HG02588 (cell line): ENCODE measurements around the gene SENP7.
"Not testable (repeated sequence)": the region's sequence is repeated elsewhere in the genome, so short reads cannot be mapped to it uniquely, and the experiment has no call there.

Source experiments
- ATAC-seq: cut with Tn5 transposase; IDR thresholded peaks from one replicate; pipeline ENCODE4 v1.9.1; 2021; ENCODE audit warnings: mild to moderate bottlenecking, moderate library complexity; ENCODE audit not compliant: unreplicated experiment

SENP7 gene

GRCh38 chr3:101362406-101362805 is 150.6 kb downstream of the SENP7 start:
- no peak for ATAC-seq

GRCh38 chr3:101351829-101352228 is 161.2 kb downstream of the SENP7 start:
- ATAC-seq, result no peak

DNA sequence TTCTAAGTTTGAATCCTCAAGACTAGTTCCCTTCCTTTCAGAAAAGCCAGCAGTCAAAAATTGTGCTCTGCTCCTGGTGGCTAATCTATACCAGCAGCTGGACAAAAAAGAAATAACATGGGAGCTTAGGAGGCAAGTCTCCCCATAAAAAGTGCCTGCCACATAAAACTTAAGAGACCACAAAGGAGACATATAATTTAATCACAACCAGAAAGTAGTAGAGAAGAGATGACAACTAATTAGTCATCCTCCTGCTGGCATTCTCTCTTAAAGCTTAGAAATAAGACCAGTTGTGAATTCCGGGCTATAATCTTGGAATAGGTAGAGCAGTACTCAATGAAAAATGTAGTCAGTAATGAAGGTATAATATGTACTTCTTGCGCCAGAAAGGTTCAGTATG is 172.4 kb downstream of the SENP7 start:
- no peak for ATAC-seq

DNA sequence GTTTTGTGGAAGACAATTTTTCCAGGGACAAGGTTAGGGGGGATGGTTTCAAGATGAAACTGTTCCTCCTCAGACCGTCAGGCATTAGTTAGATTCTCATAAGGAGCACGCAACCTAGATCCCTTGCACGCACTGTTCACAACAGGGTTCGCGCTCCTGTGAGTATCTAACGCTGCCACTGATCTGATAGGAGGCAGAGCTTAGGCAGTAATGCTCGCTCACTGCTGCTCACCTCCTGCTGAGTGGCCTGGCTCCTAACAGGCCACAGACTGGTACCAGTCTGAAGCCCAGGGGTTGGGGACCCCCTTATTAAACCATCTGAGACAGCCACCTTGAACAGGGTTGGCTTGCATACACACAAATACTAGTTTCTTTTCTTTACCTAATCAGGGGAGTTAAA is 179.1 kb downstream of the SENP7 start:
- no peak for ATAC-seq

DNA sequence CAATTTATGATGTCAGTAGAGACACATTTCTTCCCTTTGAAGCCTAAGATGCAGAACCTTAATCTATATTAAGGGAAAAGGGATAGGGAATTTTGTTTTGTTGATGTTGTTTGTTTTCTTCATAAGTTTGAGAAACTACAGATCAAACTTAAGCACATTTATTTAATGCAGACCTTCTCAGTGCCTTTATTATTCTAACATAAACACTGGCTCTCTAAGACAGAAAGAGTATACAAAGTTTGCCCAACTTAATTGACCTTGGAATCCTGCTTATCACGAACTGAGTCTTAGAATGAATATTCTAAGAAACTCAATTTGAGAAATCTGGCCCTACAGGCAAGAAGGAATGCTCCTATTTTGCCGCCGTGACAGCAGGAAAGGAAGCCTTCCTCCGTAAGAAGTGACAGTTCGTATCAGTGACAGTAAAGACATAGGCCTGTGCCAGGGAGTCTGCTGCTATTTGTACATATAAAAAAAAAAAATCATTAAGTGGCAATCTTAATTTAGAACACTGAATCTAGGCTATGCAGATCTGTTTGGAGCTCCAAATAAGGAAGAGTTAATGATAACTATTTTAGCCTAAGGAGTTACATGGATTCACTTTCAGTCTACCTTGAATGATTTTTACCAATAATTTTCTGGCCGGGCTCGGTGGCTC is 183.9 kb downstream of the SENP7 start:
- ATAC-seq, result no peak

- ATAC-seq, result no peak
Measured at GRCh38 chr3:101325393-101326134, 187.4 kb downstream of the SENP7 start.

GRCh38 chr3:101320475-101320874 is 192.5 kb downstream of the SENP7 start, which contains the start of gene IMPG2:
IMPG2 (minus strand) TSS chr3:101320575; CDS start chr3:101320372, 203 bp downstream.
- no peak for ATAC-seq

DNA sequence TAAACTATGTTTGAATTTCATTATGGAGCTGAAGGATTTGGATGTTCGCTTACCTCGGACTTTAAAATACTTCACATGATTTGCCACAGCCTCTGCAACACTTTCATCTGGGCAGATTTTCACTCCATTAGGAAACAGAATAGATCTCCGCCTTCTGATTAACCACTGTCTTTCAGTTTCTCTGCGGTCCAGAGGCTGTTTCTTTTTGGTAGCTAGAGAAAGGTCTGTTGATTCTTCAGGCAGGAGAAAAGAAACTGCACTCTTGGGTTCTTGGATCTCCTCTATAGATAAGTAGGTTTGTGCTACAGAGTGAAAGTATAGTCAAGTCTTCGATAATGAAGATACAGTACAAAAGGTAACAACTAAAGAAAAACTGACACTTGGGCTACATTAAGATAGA is 193.5 kb downstream of the SENP7 start:
- no peak for ATAC-seq

DNA sequence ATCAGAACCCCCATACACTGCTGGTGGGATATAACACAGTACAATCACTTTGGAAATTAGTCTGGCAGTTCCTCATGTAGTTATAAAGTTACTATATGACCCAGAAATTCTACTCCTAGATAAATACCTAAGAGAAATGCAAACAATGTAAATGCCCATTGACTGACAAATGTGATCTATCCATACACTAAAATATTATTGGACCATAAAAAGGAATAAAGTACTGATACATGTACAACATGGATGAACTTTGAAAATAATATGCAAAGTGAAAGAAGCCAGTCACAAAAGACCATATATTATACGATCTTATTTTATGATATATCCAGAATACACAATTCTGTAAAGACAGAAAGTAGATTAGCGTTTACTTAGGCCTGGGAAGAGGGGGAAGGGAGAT is 200.5 kb downstream of the SENP7 start:
- ATAC-seq, result no peak

DNA sequence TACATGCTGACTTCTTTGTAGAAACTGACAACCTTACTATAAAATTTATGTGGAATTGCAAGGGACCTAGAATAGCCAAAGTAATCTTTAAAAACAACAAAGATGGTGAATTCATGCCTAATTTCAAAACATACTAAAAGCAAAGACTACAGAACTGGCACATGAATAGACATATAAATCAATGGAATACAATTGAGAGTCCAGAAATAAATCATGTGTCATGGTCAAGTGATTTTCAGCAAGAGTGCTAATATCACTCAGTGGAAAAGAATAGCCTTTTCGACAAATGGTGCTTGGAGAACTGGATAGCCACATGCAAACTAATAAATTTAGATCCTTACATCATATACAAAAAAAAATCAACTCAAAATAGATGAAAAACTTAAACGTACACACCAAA is 201.3 kb downstream of the SENP7 start:
- no peak for ATAC-seq

DNA sequence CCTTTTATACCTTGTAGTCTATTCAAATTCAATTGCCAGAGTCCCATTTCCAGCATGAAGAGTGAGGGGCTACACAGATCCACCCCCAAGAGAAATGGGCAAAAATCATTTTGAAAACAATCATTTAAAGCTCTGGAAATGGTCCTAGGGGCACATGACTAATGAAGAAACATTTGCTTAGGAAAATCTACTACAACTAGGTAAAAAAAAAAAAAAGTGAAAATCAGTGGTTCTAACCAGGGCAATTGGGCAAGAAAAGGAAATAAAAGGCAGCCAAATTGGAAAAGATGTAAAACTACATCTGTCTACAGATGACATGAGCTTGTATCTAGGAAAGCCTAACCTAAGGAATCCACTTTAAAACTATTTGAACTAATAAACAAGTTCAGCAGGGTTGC is 202.0 kb downstream of the SENP7 start:
- no peak for ATAC-seq

DNA sequence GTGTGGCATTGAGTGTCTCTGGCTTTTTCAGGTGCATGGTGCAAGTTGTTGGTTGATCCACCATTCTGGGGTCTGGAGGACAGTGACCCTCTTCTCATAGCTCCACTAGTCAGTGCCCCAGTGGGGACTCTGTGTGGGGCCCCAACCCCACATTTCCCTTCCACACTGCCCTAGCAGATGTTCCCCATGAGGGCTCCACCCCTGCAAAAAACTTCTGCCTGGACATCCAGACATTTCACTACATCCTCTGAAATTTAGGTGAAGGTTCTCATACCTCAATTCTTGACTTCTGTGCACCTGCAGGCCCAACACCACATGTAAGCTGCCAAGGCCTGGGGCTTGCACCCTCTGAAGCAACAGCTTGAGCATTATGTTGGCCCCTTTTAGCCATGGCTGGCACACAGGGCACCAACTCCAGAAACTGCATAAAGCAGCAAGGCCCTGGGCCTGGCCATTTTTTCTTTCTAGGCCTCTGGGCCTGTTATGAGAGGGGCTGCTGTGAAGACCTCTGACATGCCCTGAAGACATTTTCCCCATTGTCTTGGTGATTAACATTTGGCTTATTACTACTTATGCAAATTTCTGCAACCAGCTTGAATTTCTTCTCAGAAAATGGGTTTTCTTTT is 204.8 kb downstream of the SENP7 start:
- ATAC-seq, result not testable (repeated sequence)

GRCh38 chr3:101303836-101304235 is 209.2 kb downstream of the SENP7 start:
- no peak for ATAC-seq

DNA sequence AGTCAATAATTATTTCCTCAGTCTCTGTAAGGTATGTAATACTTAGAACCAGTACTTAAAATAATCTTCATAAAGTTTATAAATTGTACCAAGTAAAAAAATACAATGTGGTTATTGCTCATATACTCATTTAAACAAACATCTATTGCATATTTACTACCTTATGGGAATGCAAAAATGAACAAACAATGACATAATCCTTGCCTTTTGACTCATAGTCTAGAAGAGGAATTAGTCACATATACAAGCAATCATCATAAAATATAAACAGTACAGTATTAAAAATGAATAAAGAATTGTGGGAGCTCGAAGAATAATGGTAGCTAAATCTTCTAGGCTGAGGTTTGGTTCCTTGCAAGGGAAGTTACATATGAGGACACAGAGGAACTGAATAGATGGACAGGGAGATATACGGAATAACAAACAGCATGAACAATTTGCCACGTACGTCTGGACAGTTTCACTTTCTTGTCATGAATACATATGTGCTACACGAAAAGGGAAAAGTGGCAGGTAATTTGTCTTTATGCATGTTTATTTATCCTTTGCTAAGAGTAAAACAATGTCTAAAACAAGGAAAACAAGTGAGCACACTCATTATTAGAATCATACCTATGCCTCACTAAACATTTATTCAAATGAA is 209.8 kb downstream of the SENP7 start:
- no peak for ATAC-seq

GRCh38 chr3:101300073-101300472 is 212.9 kb downstream of the SENP7 start:
- no peak for ATAC-seq

GRCh38 chr3:101292027-101292426 is 221.0 kb downstream of the SENP7 start:
- no peak for ATAC-seq

- ATAC-seq, result no peak
Measured at GRCh38 chr3:101288294-101288693, 224.7 kb downstream of the SENP7 start.

- ATAC-seq, result no peak
Measured at GRCh38 chr3:101284757-101285156, 228.3 kb downstream of the SENP7 start.

DNA sequence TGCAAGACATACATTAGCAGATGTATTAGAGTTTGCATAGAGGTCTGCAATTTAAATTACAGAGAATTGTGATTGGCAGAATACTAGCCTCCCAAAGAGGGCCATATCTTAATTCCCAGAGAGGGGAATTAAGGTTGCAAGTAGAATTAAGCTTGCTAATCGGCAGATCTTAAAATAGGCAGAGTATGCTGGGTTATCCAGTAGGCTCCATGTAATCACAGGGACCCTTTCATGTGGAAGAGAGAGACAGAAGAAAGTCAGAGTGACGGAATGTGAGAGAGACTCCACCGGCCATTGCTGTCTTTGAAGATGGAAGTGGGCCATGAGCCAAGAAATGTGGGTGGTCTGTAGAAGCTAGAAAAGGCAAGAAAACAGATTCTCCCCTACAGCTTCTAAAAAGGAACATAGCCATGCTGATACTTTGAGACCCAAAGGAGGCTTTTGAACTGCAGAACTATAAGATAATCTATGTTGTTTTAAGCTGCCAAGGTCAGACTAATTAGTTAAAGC is 231.4 kb downstream of the SENP7 start:
- no peak for ATAC-seq

GRCh38 chr3:101279765-101280385 is 233.1 kb downstream of the SENP7 start:
- no peak for ATAC-seq

- ATAC-seq, result no peak
Measured at GRCh38 chr3:101279162-101279561, 233.8 kb downstream of the SENP7 start.
